A673 (cell line): ENCODE data around the gene TNFRSF6B. TPM values are rescaled to one million over a fixed set of nuclear protein-coding genes. Genes with fewer than 3 reads are reported as not detected.

Experiments
- BruUV-seq: library from RNA; stranded (reverse); fragments of 400-500 nt; replicated peaks from 2 replicates; lab custom pipeline; 2021; lab: Mats Ljungman, UMichigan
- CTCF ChIA-PET: fragments of 300-600 bp; sonication (Branson Sonifier 250); formaldehyde crosslinking; loops from one replicate; lab custom pipeline; 2022; ENCODE audit warnings: antibody characterized with exemption; lab: Charles Lee
- POLR2A ChIA-PET: fragments of 300-600 bp; sonication (Branson Sonifier 250); formaldehyde crosslinking; loops from one replicate; lab custom pipeline; 2022; ENCODE audit warnings: antibody characterized with exemption; ENCODE audit not compliant: low non-redundant PET; lab: Charles Lee
- DNase-seq: peaks from one replicate; pipeline ENCODE4 v3.0.0-alpha.2; 2015; ENCODE audit warnings: low spot score
- H3K27ac ChIP-seq: fragments of 200-600 bp; sonication (generic); 2 replicates; pipeline ENCODE4 v1.5.1; 2016; ENCODE audit warnings: mixed run types, low read depth, mild to moderate bottlenecking, mixed read lengths, antibody characterized with exemption, low read length; ENCODE audit not compliant: poor library complexity, severe bottlenecking
- H3K27me3 ChIP-seq: fragments of 200-600 bp; sonication (generic); replicated peaks from 2 replicates; pipeline ENCODE4 v1.6.1; 2017; ENCODE audit warnings: mixed run types, low read depth, mild to moderate bottlenecking, mixed read lengths, antibody characterized with exemption, low read length; ENCODE audit not compliant: insufficient read depth, poor library complexity
- H3K36me3 ChIP-seq: fragments of 200-600 bp; sonication (generic); 2 replicates; pipeline ENCODE4 v1.6.1; 2016; ENCODE audit warnings: mixed run types, mild to moderate bottlenecking, mixed read lengths, antibody characterized with exemption, low read length; ENCODE audit not compliant: insufficient read depth, poor library complexity, severe bottlenecking
- H3K4me1 ChIP-seq: fragments of 200-600 bp; sonication (generic); 2 replicates; pipeline ENCODE4 v1.6.1; 2017; ENCODE audit warnings: mixed run types, mild to moderate bottlenecking, mixed read lengths, antibody characterized with exemption, low read length; ENCODE audit not compliant: insufficient read depth, poor library complexity, severe bottlenecking
- H3K4me3 ChIP-seq: fragments of 200-600 bp; sonication (generic); 2 replicates; pipeline ENCODE4 v1.5.1; 2016; ENCODE audit warnings: low read depth, mixed run types, mild to moderate bottlenecking, mixed read lengths, low read length; ENCODE audit not compliant: poor library complexity, severe bottlenecking
- H3K9me3 ChIP-seq: fragments of 200-600 bp; sonication (generic); 2 replicates; pipeline ENCODE4 v1.6.1; 2016; ENCODE audit warnings: mixed run types, low read depth, mild to moderate bottlenecking, mixed read lengths, antibody characterized with exemption, low read length; ENCODE audit not compliant: poor library complexity, severe bottlenecking
- EZH2 ChIP-seq: fragments of 200-600 bp; sonication (generic); IDR thresholded peaks from 2 replicates; pipeline ENCODE4 v1.6.1; 2017; ENCODE audit warnings: borderline replicate concordance, low read depth, mild to moderate bottlenecking, mixed read lengths, antibody characterized with exemption, low read length; ENCODE audit not compliant: poor library complexity, severe bottlenecking
- intact Hi-C: fragments of 100-400 bp; cut with micrococcal nuclease; formaldehyde crosslinking; loops from one replicate; pipeline ENCODE4 v1.10.0; 2022; ENCODE audit not compliant: unreplicated experiment
- total RNA-seq: library from RNA; stranded (reverse); gene quantifications from 2 replicates; pipeline ENCODE4 v1.2.3, GENCODE V29; 2021
- TF ChIP-seq, protein P1 (sequence below): fragments of 300-800, 200-600 bp; sonication (generic); conservative IDR thresholded peaks from 2 replicates; pipeline ENCODE4 v1.5.1; 2017; ENCODE audit warnings: low read depth, mild to moderate bottlenecking, antibody characterized with exemption, low read length, moderate library complexity, mixed read lengths

Gene TNFRSF6B
- total RNA-seq, 1 experiment from 2014 or later, result not detected

GRCh38 chr20:63734111-63734945 lies 37.9 kb downstream of the TNFRSF6B start:
- Histone ChIP-seq H3K4me3 (no peak overlapping the region), H3K27me3 (no peaks in the 10 kb centered on the region), H3K4me1 (no peaks in the 10 kb centered on the region), H3K9me3 (no peaks in the 10 kb centered on the region), H3K27ac (no peak overlapping the region), H3K36me3 (peaks cover 8% of the 10 kb centered on the region)
- TF ChIP-seq EZH2, result no peak
- TF ChIP-seq, protein P1, sequence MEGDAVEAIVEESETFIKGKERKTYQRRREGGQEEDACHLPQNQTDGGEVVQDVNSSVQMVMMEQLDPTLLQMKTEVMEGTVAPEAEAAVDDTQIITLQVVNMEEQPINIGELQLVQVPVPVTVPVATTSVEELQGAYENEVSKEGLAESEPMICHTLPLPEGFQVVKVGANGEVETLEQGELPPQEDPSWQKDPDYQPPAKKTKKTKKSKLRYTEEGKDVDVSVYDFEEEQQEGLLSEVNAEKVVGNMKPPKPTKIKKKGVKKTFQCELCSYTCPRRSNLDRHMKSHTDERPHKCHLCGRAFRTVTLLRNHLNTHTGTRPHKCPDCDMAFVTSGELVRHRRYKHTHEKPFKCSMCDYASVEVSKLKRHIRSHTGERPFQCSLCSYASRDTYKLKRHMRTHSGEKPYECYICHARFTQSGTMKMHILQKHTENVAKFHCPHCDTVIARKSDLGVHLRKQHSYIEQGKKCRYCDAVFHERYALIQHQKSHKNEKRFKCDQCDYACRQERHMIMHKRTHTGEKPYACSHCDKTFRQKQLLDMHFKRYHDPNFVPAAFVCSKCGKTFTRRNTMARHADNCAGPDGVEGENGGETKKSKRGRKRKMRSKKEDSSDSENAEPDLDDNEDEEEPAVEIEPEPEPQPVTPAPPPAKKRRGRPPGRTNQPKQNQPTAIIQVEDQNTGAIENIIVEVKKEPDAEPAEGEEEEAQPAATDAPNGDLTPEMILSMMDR, result no peak
- BruUV-seq, result no TSS peak
- intact Hi-C loops, result no loop called here
- POLR2A ChIA-PET, result no interaction called here
- DNase-seq, result no peak
- CTCF ChIA-PET, result no interaction called here

GRCh38 chr20:63734946-63735858 lies 38.8 kb downstream of the TNFRSF6B start:
- intact Hi-C loops, result no loop called here
- Histone ChIP-seq H3K36me3 (peaks cover 5% of the 10 kb centered on the region), H3K27ac (no peak overlapping the region), H3K9me3 (no peaks in the 10 kb centered on the region), H3K4me1 (no peaks in the 10 kb centered on the region), H3K27me3 (no peaks in the 10 kb centered on the region), H3K4me3 (no peak overlapping the region)
- no peak for TF ChIP-seq EZH2
- TF ChIP-seq, protein P1, result no peak
- BruUV-seq, result TSS peak; percentile 78
- POLR2A ChIA-PET, result no interaction called here
- DNase-seq, result no peak
- CTCF ChIA-PET, result no interaction called here

GRCh38 chr20:63735859-63736718 lies 39.6 kb downstream of the TNFRSF6B start, which contains the start of gene LIME1:
LIME1 (plus strand) TSS chr20:63736664; CDS start chr20:63737550, 886 bp downstream.
- TF ChIP-seq, protein P1, result no peak
- no peak for TF ChIP-seq EZH2
- POLR2A ChIA-PET, result no interaction called here
- no peak for DNase-seq
- Histone ChIP-seq H3K4me3 (no peak within 1 kb of the TSS), H3K27me3 (no peaks in the 10 kb centered on the region), H3K9me3 (no peaks in the 10 kb centered on the region), H3K36me3 (peaks cover 5% of the 10 kb centered on the region), H3K4me1 (peaks cover 5% of the 10 kb centered on the region), H3K27ac (no peak within 1 kb of the TSS)
- CTCF ChIA-PET, result no interaction called here
- intact Hi-C loops, result no loop called here
- BruUV-seq, result no TSS peak
